Measurements from ENCODE around the gene DNAJC17. TPM values are rescaled to one million over a fixed set of nuclear protein-coding genes. Genes with fewer than 3 reads are reported as not detected.
A peak's percentile ranks its signal among the peaks of the same experiment; 100 is the strongest.

DNAJC17 gene
- total RNA-seq, 1 experiment from 2014 or later = 39.3 TPM

DNA sequence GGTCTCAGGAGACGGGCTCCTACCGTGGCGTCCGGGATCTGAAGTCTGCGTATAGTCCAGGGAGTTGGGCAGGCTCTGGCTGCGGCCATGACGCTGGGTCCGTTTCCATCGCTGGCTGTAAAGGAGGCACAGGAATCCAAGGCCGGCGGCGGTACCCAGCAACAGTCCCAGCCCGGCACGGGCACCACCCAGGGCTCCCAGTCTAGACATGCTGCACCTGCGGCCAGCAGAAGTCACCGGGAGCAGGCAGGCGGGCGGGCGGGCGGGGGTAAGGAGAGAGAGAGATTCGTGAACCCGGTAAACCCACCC is 52.7 kb downstream of the DNAJC17 start:
- Histone ChIP-seq H3K4me1 (ENCODE audit: control insufficient read depth, insufficient read depth, low read length) (peaks cover 14% of the 10 kb centered on the region), H3K36me3 (ENCODE audit: control insufficient read depth, insufficient read depth, low read length) (no peaks in the 10 kb centered on the region; the same call in 1 of the 2 replicates), H3K9me3 (ENCODE audit: control insufficient read depth, insufficient read depth, low read depth, low read length) (no peaks in the 10 kb centered on the region), H3K27ac (ENCODE audit: low read length) (peak overlapping the region; percentile 62), H3K27me3 (ENCODE audit: control insufficient read depth, insufficient read depth, low read length) (no peaks in the 10 kb centered on the region), H3K4me3 (ENCODE audit: low read depth in 2 of 2, low read length in 2 of 2) (peak overlapping the region; percentile 63 to 92)
- POLR2A ChIA-PET = interaction anchor here (0.5 kb wide), 1 partner anchor 11 kb away, joined by 5 read pairs; no protein-coding TSS in a partner anchor
- ATAC-seq (peak; percentile 68), DNase-seq (ENCODE audit: low read depth, low spot score) (no peak)
- intact Hi-C loops (cut with micrococcal nuclease; ENCODE audit: unreplicated experiment) (no loop called here), in situ Hi-C loops (cut with HindIII; ENCODE audit: low pct_unique_long_range_greater_than_20kb, low sequenced_read_pairs) (no loop called here)
- TF ChIP-seq, protein P1, sequence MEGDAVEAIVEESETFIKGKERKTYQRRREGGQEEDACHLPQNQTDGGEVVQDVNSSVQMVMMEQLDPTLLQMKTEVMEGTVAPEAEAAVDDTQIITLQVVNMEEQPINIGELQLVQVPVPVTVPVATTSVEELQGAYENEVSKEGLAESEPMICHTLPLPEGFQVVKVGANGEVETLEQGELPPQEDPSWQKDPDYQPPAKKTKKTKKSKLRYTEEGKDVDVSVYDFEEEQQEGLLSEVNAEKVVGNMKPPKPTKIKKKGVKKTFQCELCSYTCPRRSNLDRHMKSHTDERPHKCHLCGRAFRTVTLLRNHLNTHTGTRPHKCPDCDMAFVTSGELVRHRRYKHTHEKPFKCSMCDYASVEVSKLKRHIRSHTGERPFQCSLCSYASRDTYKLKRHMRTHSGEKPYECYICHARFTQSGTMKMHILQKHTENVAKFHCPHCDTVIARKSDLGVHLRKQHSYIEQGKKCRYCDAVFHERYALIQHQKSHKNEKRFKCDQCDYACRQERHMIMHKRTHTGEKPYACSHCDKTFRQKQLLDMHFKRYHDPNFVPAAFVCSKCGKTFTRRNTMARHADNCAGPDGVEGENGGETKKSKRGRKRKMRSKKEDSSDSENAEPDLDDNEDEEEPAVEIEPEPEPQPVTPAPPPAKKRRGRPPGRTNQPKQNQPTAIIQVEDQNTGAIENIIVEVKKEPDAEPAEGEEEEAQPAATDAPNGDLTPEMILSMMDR (IDR thresholded peaks at IDR 0.05) = no peak
- TF ChIP-seq, protein P2, sequence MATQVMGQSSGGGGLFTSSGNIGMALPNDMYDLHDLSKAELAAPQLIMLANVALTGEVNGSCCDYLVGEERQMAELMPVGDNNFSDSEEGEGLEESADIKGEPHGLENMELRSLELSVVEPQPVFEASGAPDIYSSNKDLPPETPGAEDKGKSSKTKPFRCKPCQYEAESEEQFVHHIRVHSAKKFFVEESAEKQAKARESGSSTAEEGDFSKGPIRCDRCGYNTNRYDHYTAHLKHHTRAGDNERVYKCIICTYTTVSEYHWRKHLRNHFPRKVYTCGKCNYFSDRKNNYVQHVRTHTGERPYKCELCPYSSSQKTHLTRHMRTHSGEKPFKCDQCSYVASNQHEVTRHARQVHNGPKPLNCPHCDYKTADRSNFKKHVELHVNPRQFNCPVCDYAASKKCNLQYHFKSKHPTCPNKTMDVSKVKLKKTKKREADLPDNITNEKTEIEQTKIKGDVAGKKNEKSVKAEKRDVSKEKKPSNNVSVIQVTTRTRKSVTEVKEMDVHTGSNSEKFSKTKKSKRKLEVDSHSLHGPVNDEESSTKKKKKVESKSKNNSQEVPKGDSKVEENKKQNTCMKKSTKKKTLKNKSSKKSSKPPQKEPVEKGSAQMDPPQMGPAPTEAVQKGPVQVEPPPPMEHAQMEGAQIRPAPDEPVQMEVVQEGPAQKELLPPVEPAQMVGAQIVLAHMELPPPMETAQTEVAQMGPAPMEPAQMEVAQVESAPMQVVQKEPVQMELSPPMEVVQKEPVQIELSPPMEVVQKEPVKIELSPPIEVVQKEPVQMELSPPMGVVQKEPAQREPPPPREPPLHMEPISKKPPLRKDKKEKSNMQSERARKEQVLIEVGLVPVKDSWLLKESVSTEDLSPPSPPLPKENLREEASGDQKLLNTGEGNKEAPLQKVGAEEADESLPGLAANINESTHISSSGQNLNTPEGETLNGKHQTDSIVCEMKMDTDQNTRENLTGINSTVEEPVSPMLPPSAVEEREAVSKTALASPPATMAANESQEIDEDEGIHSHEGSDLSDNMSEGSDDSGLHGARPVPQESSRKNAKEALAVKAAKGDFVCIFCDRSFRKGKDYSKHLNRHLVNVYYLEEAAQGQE (IDR thresholded peaks at IDR 0.05; ENCODE audit: insufficient read depth in 1 of 2, low read depth in 2 of 2, low read length in 1 of 2) = no peak
- TF ChIP-seq POLR2AphosphoS5 (IDR thresholded peaks at IDR 0.05; ENCODE audit: low read depth, low read length) = no peak
- no peak for TF ChIP-seq TCF7L2 (IDR thresholded peaks at IDR 0.05; ENCODE audit: low read depth, low read length)
- no peak for TF ChIP-seq SIN3A (IDR thresholded peaks at IDR 0.05; ENCODE audit: borderline replicate concordance, insufficient read depth, low read depth, low read length)
- no TSS peak for BruUV-seq (replicated peaks)
- CTCF ChIA-PET = no interaction called here

DNA sequence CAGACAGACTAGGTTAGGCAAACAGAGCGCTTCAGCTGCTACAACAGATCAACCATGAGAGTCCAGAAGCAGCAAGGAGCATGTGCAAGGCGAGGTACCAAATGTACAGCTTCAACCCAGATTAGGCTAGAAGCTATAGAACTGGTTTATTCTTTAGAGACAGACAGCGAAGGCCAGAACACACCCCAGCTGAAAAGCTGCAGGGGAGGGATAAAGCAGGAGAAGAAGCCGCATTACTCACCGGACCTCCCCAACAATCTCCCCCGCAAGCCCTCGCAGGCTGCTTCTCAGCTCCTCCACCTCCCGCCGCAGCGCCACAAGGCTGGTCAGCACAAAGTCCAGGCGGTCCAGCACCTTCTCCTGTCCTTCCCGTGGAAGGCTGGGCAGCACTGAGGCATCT is 55.5 kb downstream of the DNAJC17 start:
- Histone ChIP-seq H3K27ac (ENCODE audit: low read length) (no peak overlapping the region), H3K27me3 (ENCODE audit: control insufficient read depth, insufficient read depth, low read length) (no peaks in the 10 kb centered on the region), H3K36me3 (ENCODE audit: control insufficient read depth, insufficient read depth, low read length) (no peaks in the 10 kb centered on the region; the same call in 1 of the 2 replicates), H3K4me1 (ENCODE audit: control insufficient read depth, insufficient read depth, low read length) (peaks cover 11% of the 10 kb centered on the region), H3K9me3 (ENCODE audit: control insufficient read depth, insufficient read depth, low read depth, low read length) (no peaks in the 10 kb centered on the region), H3K4me3 (ENCODE audit: low read depth in 2 of 2, low read length in 2 of 2) (no peak overlapping the region)
- no peak for DNase-seq (ENCODE audit: low read depth, low spot score)
- TF ChIP-seq TCF7L2 (IDR thresholded peaks at IDR 0.05; ENCODE audit: low read depth, low read length) = no peak
- TF ChIP-seq, protein P1 (IDR thresholded peaks at IDR 0.05) = no peak
- no peak for TF ChIP-seq POLR2AphosphoS5 (IDR thresholded peaks at IDR 0.05; ENCODE audit: low read depth, low read length)
- TF ChIP-seq SIN3A (IDR thresholded peaks at IDR 0.05; ENCODE audit: borderline replicate concordance, insufficient read depth, low read depth, low read length) = no peak
- TF ChIP-seq, protein P2 (IDR thresholded peaks at IDR 0.05; ENCODE audit: insufficient read depth in 1 of 2, low read depth in 2 of 2, low read length in 1 of 2) = no peak
- ChIA-PET CTCF (no interaction called here), POLR2A (no interaction called here)
- in situ Hi-C loops (cut with HindIII; ENCODE audit: low pct_unique_long_range_greater_than_20kb, low sequenced_read_pairs) = no loop called here
- BruUV-seq (replicated peaks) = no TSS peak
- no peak for ATAC-seq
- intact Hi-C loops (cut with micrococcal nuclease; ENCODE audit: unreplicated experiment) = no loop called here
